DMS153 treated with DMSO at 0.1 percent for 48 hours (cell line): ENCODE data around the gene SUMO4.
"Not testable (repeated sequence)": the region's sequence is repeated elsewhere in the genome, so short reads cannot be mapped to it uniquely, and the experiment has no call there.

Source experiments
- DNase-seq: peaks from one replicate; lab custom pipeline; 2025; ENCODE audit not compliant: unreplicated experiment; lab: John Stamatoyannopoulos, UW

Gene SUMO4

DNA sequence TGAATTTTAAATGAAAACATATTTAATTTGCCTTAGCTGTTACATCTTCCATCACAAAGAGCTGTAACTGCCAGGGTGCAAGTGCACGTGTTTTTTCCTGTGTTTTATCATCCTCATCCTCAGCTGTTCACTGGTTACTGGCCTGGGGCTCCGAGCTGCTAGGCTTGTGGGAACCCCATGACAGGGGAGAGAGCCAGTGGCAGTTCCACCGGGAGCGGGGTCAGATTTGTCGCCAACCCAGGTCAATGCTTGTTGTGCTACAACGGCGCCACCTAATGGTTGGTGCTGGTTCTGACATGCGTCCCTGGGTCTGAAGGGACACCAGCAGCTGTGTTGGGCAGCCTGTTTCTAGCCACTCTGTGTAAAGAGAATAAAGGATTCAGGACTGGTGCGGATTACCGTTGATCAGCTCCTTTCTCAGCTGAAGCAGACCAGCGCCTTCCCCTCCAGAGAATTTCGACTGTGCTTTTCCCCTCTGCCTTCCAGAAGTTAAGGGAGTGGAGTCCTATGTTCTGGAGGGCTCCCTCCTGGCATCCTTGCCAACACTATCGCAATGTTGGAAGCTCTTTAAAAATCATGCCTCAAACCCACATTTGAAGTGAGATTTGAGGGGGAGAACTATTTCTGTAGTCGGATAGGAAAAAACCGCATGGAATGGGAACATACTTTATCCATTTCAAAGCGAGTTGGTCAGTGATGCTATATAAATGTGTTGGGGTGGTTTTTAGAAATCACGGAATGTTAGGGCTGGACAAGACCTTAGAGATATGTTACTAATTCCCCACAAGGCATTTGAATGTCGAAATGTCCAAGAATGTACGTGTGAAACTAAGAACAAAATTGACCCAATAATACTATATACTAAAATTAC lies 32.1 kb downstream of the SUMO4 start:
- DNase-seq: peak; percentile 69

DNA sequence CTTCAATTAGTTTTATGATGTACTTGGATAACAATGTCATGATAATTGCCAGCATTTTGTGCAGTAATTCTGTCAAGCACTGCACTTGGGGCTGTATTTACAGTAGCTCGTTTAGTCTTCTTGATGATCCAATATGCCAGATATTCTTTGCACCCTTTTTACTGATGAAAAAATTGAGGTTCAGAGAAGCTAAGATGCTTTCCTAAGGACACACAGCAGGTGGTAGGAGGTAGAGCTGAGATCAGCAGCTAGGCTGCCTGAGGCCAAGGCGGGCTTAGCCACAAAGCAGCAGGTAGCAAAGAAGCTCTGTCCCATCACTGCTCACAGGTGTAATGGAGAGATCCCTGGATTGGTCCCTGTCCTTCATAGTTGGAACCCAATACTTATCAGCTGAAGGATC lies 33.3 kb downstream of the SUMO4 start:
- no peak for DNase-seq

DNA sequence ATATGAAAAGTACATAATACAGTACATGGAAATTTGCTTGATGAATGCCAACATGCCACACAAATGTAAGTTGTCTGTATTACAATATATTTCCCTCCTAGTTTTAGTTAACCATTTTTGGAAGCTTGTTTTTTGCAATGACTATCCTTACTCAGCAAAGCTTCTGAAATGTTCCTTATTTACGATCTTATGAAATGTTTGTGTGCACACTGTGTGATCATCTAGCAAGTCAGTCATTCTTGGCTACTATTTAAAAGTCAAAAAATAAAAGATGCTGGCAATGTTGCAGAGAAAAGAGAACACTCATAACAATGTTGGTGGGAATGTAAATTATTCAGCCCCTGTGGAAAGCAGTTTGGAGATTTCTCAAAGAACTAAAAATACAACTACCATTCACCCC lies 33.8 kb downstream of the SUMO4 start:
- DNase-seq: no peak

DNA sequence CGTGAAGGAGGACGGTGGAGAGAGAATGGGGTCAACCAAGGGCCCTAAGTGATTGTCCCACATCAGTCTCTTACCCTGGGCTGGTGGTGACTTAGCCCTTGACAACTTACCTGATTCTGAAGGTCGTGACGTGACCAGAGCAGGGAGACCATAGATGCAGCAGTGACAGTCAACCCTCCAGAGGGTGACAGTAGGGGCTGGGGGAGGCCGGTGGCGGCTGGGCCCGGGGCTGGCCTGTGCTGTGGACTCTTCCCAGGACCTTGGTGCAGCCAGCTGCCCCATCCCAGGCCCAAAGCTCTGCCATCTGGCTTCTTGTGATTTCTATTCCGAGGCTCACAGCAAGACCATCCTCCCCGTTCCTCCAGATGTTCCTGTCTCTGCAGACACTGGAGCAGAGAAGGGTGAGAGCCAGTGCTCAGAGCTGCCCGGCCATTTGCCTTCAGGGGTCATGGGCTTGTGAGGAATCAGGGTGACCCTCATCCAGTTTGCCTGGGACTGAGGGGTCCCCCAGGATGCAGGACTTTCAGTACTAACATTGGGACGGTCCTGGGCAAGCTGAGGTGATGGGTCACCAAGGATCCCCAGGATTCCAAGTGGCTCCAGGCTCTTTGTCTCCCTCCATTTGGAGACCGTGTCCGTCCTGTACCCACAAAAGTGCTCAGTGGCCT lies 36.0 kb downstream of the SUMO4 start:
- no peak for DNase-seq

DNA sequence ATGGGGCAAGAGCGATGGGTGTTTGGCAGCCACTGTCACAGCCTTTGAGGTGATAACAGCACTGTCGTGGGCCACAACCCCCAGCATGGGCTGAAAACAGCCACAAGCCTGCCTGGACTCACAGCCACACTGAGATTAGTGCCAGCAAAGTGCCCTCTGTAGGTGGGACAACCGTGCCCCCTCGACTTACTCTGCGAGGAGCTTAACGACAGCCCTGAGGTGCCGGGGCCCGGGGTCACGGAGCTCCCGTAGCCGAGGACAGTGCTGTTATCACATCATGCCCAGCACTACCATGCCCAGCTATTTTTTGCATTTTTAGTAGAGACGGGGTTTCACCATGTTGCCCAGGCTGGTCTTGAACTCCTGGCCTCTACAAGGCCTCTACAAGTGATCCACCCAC lies 36.6 kb downstream of the SUMO4 start:
- DNase-seq: no peak

DNA sequence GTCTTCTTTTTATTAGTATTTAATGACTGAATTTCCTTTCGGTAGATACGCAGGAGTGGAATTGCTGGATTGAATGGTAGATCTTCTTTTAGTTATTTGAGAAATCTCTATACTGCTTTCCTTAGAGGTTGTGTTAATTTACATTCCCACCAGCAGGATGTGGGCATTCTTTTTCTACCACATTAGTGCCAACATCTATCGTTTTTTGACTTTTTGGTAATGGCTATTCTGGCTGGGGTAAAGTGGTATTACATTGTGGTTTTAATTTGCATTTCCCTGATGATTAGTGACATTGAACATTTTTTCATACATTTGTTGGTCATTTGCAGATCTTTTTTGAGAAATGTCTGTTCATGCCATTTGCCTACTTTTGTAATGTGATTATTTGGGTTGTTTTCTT lies 37.1 kb downstream of the SUMO4 start:
- DNase-seq: no peak

DNA sequence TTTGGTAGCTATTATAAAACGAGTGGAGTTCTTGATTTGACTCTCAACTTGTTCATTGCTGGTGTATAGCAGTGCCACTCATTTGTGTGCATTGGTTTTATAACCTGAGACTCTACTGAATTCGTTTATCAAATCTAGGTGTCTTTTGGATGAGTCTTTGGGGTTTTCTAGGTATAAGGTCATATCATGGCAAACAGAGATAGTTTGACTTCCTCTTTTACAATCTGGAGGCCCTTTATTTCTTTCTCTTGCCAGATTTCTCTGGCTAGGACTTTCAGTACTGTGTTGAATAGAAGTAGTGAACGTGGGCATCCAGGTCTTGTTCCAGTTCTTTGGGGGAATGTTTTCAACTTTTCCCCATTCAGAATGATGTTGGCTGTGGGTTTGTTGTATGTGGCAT lies 38.8 kb downstream of the SUMO4 start:
- DNase-seq: no peak

DNA sequence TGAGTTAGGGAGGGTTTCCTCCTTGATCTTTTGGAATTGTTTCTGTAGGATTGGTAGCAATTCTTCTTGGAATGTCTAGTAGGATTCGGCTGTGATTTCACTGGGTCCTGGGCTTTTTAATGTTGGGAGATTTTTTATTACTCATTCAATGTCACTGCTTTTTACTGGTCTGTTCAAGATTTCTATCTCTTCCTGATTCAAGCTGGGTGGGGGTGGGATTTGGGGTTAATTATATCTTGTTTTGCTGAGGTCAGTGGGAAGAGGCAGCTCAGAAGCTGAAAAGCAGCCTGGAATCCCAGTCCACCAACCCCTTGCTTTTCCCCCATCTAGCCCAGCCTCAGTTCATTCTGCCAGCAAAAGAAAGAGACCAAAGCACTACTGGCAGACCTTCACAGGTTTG lies 39.6 kb downstream of the SUMO4 start:
- DNase-seq: no peak

DNA sequence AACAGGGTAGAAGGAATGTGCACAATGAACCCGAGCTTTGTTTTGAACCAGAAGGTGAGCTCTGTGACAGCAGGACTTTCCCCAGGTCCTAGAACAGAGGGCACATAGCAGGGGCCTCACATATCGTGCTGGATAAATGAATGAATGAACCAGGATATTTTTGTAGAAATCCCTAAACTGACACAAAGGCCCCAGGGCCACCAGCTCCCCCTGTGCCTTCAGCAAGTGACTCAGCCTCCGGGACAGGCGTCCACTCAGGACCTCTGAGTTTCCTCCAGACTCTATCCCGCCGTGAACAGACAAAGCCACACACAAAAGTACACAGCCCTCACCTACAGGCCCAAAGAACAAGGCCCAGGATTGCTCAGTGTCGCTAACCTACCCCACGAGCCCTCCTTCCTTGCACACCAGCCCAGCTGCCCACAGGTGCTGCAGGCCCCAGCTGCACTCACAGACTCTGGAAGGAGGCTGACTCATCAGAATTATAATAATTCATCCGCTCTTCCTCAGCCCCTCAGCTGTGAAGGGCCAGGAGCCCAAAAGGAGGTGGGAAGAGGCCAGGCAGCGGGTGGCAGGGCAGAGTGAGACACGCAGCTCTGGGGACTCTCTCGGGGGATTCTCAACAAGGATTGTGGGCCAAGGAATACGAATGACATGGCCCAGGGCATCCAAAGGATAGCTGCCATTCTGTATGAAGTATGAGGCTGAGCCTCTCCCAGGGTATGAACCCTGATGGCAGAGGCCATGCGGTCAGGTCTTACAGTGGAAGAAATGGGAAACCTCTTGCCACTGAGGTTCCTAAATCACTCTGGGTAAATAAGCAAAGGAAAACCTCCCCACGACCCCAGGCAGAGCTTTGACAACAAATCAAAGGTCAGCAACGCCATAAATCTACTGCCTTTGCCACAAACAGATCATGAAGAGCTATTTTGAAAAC lies 40.9 kb downstream of the SUMO4 start:
- no peak for DNase-seq

DNA sequence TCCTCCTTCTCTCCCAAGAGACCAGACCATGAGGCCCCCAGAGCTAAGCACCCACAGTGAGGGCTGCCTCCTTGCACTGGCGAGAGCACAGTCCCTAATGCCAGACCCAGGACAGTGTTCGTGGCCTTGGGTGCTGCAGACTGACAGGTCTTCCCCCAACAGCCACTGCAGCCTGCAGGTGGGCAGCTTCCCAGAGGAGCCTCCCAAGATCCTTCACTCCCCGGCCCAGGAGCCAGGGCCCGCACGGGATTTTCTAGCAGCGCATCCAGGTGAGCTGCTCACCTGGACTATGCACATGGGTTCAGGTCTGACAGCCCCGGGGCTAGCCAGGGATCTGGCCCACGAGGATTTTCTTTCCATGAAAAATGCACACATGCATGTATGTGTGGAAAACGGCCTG lies 41.7 kb downstream of the SUMO4 start:
- no peak for DNase-seq

DNA sequence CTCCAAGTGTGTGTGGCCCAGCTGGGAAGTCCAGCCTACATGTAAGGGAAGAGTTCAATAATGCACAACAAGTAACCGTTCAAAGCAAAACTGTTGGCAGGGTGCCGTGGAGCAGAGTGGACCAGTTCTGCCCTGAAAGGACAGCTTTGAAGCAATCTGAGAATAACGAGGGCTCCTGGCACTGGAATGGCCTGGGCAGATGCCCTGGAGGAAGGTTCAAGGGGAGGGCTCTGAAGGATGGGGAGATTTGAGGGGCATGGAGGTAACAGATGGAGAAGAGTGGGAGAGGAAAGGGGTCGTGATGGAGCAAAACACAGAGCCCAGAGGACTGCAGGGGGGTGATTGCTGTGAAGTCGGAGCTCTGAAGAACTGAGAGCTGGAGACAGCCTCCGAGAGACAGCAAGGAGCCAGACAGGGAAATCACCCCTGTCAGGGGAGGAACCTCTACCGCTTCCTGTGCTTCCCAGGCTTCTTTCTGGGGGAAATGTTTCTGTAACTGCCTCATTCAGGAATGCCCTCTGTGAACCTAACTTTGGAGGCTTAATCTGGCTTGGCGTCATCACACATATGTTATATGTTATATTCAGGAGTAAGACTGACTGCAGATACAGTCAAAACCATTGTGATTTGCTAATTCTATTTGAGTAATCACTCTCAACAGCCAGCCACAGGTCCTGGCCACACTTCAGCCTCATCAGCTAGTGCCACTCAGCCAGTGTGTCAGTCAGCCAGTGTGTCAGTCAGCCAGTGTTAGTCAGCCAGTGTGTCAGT lies 43.5 kb downstream of the SUMO4 start:
- no peak for DNase-seq

DNA sequence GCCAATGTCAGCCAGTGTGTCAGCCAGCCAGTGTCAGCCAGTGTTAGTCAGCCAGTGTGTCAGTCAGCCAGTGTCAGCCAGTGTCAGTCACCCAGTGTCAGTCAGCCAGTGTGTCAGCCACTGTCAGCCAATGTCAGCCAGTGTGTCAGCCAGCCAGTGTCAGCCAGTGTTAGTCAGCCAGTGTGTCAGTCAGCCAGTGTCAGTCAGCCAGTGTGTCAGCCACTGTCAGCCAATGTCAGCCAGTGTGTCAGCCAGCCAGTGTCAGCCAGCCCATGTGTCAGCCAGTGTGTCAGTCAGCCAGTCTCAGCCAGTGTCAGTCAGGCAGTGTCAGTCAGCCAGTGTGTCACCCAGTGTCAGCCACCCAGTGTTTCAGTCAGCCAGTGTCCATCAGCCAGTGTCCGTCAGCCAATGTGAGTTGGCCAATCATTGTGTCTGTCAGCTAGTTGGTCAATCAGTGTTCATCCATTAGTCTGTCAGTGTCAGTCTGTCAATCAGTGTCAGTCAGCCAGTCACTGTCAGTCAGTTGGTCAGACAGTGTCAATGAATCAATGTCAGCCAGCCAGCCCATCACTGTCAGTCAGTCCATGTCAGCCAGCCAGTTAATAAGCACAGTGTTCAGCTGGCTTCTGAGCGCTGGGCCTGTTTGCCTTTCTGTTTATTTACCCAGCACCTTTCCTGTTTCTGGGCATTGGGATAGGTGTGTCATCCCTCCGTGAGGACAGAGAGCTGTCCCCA lies 44.5 kb downstream of the SUMO4 start:
- DNase-seq: not testable (repeated sequence)

DNA sequence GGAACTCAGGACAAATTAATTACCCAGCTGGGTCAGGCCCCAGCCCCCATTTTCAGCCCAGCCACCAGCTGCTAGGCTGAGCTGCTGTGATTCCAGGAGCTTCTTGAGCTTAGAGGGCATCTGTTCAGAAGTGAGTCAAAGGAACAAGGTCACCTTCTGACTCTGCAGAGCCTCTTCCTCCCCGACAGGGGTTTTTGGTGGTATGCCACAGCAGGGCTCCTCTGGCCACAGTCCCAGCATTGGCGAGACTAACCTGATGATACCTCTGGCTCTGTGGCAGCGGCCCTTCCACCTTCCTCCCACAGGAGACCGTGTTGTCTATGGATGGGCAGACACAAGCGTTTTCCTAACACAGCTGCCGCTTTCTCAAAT lies 45.0 kb downstream of the SUMO4 start:
- DNase-seq: no peak

DNA sequence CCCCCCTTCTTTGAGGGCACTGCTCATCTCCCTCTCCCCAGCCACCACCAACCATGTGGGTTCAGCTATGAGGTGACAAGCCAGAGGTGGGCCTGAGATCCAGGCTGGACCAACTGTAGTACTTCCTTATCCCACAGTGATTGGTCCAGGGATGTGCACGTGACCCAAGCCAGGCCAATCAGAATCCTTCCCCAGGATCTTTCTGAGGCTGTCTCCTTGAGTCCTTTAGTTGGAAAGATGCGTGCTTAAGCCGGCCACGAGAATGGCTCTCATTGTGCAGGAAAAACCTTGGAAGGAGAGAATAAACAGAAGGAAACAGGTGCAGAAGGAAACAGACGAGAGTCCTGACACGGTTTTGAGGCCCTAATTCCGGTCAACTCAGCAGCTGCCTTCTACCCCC lies 45.5 kb downstream of the SUMO4 start:
- no peak for DNase-seq

DNA sequence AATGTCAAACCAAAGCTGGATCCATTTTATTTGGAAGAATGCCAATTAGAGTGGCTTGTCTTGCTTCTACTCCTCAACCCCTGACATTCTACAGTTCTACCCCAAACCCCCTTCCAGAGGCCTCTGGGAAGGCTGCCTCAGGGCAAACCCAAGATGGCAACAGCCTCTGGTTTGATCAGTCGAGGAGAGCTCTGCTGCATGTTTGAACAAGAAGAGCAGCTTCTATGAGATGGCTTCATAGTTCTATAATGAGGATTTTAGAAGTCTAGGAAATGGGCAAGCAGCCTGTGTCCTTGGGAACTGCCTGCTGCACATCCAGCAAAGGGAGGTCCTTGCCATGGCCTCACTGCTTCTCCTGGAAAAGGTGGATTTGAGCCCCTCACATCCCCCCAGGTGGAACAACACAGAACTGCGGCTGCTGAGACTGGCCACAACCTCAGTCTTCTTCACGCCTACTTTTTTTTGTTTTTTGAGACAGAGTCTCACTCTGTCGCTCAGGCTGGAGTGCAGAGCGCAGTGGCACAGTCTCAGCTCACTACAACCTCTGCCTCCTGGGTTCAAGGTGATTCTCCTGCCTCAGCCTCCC lies 46.8 kb downstream of the SUMO4 start:
- no peak for DNase-seq

DNA sequence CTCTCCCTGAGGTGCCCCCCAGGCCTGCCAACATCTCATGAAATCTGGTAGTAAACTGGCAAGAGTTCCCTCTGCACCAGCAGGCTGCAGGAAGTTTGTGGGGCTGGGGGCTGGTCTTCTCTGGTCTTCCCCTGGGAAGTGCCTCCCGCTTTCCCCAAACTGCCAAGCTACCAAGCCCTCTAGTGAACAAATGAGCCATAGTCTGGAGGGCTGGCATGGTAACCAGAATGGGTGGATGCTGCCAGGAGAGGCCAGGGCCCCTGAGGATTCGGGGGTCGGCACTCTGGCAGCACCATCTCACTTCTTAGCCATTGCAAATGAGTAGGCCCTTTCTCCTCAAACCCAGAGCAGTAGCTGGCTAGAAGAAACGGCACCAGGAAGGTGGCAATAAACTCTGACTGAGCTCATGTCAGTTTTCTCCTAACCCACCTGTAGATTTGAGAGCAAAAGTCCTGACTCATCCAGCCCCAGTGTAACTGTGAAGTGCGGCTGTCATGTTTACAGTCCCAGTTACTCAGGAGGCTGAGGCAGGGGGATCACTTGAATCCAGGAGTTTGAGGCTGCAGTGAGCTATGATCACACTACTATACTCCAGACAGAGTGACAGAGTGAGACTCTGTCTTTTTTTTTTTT lies 48.9 kb downstream of the SUMO4 start:
- no peak for DNase-seq

DNA sequence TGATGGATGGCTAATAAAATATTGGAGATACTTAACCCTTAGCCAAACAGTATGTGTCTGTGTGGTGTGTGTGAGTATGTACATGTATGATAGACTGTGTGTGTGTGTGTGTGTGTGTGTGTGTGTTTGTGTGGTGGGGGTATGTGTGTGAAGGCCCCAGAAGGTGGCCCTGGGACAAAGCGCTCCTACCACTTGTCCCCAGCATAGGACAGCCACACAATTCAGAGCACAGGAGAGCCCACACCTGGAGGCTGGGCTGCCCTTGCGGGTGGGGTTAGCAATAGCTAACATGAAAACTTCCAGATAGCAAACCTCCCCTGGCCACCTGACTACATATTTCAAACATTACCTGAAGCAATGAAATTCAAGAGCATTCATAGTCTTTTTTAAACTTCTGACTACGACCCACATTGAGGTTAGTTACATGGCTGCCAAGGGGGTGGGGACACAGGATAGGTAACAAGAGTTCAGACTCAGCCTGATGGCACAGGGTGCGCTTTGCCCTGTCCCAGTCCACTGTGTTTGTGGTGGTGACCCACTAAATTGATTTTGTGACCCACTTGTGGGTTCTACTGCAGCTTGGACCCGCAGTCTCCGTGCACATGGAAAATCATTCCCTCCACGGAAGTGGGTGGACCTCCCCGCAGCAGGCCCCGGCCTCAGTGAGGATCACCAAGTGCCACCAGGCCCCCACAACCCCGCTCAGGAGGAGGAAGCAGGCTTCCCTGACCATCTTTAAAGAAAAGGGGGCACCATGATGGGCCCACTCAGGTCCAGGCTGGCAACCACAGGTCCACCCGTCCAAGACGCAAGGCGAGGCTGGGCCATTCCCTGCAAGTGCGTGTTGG lies 50.0 kb downstream of the SUMO4 start:
- no peak for DNase-seq
